HFFc6 (cell line): ENCODE data around the gene DPYD. TPM values are rescaled to one million over a fixed set of nuclear protein-coding genes. Genes with fewer than 3 reads are reported as not detected.

Experiments
- DNase-seq: peaks from one replicate; pipeline ENCODE4 v3.0.0-alpha.2; 2018
- H3K27ac Mint-ChIP-seq: 2 replicates; pipeline ENCODE4 v1.8.0; 2020; ENCODE audit warnings: mild to moderate bottlenecking, mixed read lengths
- H3K27me3 Mint-ChIP-seq: 2 replicates; pipeline ENCODE4 v1.8.0; 2021; ENCODE audit warnings: mild to moderate bottlenecking, moderate library complexity, mixed read lengths; ENCODE audit not compliant: insufficient read depth
- H3K36me3 Mint-ChIP-seq: 2 replicates; pipeline ENCODE4 v1.8.0; 2021; ENCODE audit warnings: low read depth, mixed read lengths
- H3K4me1 Mint-ChIP-seq: 2 replicates; pipeline ENCODE4 v1.8.0; 2020; ENCODE audit warnings: low read depth, mixed read lengths
- H3K4me3 Mint-ChIP-seq: 2 replicates; pipeline ENCODE4 v1.8.0; 2020; ENCODE audit warnings: mild to moderate bottlenecking, moderate library complexity, mixed read lengths
- H3K9me3 Mint-ChIP-seq: 2 replicates; pipeline ENCODE4 v1.8.0; 2020; ENCODE audit warnings: mild to moderate bottlenecking, mixed read lengths
- CTCF ChIP-seq: fragments of 200-600 bp; sonication (generic); IDR thresholded peaks from 2 replicates; pipeline ENCODE4 v1.5.0; 2021; ENCODE audit warnings: antibody characterized with exemption, mild to moderate bottlenecking
- total RNA-seq, 6 experiments: library from RNA; stranded (reverse); fragmentation: NEBNext Ultra II Directional; extraction: Animal tissue kit (Norgen Biotek cat#: 25700); gene quantifications; 2 replicates in 1 of 6; 3 replicates in 5 of 6; pipeline ENCODE4 v1.2.3, GENCODE V29; 2021

DPYD gene
- total RNA-seq, 6 experiments from 2014 or later, result 37.0 to 77.8 (median 67.9) TPM

- no peak overlapping the region for H3K4me3 Mint-ChIP-seq
- peak; percentile 91 for DNase-seq
- H3K4me1 Mint-ChIP-seq, result peaks cover 8% of the 10 kb centered on the region
- H3K9me3 Mint-ChIP-seq, result no peaks in the 10 kb centered on the region
- no peak overlapping the region for H3K27ac Mint-ChIP-seq
- H3K27me3 Mint-ChIP-seq, result no peaks in the 10 kb centered on the region
- peaks cover 22% of the 10 kb centered on the region for H3K36me3 Mint-ChIP-seq
- no peak for TF ChIP-seq CTCF
Observed at GRCh38 chr1:97094247-97094972, 826.4 kb downstream of the DPYD start.

- Mint-ChIP-seq H3K27ac (no peak overlapping the region), H3K4me3 (no peak overlapping the region), H3K4me1 (peaks cover 8% of the 10 kb centered on the region), H3K36me3 (peaks cover 22% of the 10 kb centered on the region), H3K27me3 (no peaks in the 10 kb centered on the region), H3K9me3 (no peaks in the 10 kb centered on the region)
- no peak for TF ChIP-seq CTCF
- peak; percentile 61 for DNase-seq
Observed at GRCh38 chr1:97093741-97094140, 827.1 kb downstream of the DPYD start.

- Mint-ChIP-seq H3K4me3 (no peak overlapping the region), H3K9me3 (no peaks in the 10 kb centered on the region), H3K27me3 (no peaks in the 10 kb centered on the region), H3K36me3 (peaks cover 22% of the 10 kb centered on the region), H3K27ac (no peak overlapping the region; the same call in 1 of the 2 replicates), H3K4me1 (peaks cover 13% of the 10 kb centered on the region)
- TF ChIP-seq CTCF, result no peak
- no peak for DNase-seq
Observed at GRCh38 chr1:97092824-97093223, 828.0 kb downstream of the DPYD start.

GRCh38 chr1:97091679-97092078 lies 829.2 kb downstream of the DPYD start:
- Mint-ChIP-seq H3K27me3 (no peaks in the 10 kb centered on the region), H3K36me3 (peaks cover 11% of the 10 kb centered on the region), H3K4me1 (peaks cover 13% of the 10 kb centered on the region), H3K27ac (no peak overlapping the region), H3K4me3 (no peak overlapping the region), H3K9me3 (no peaks in the 10 kb centered on the region)
- no peak for DNase-seq
- no peak for TF ChIP-seq CTCF

GRCh38 chr1:97091263-97091662 lies 829.6 kb downstream of the DPYD start:
- H3K27ac Mint-ChIP-seq, result no peak overlapping the region

More at GRCh38 chr1:97091263-97091662, 829.6 kb downstream of the DPYD start:
- Mint-ChIP-seq H3K36me3 (peaks cover 6% of the 10 kb centered on the region), H3K4me3 (no peak overlapping the region), H3K4me1 (peaks cover 13% of the 10 kb centered on the region), H3K27me3 (no peaks in the 10 kb centered on the region), H3K9me3 (no peaks in the 10 kb centered on the region)
- no peak for DNase-seq
- TF ChIP-seq CTCF, result no peak
